Neuronal stem cell (in vitro differentiated cells): ENCODE measurements around the gene TRPM3.

Experiments used
- DNase-seq: peaks from one replicate; pipeline ENCODE4 v3.0.0-alpha.2; 2013; ENCODE audit warnings: low spot score
- H2AFZ ChIP-seq: one replicate; pipeline ENCODE4 v1.6.1; 2013; ENCODE audit warnings: mild to moderate bottlenecking, low read length, inconsistent platforms
- H2AK5ac ChIP-seq: 2 replicates; pipeline ENCODE4 v1.6.1; 2013; ENCODE audit warnings: low read depth, mild to moderate bottlenecking, inconsistent platforms, low read length, moderate library complexity, mixed read lengths
- H2BK120ac ChIP-seq: 2 replicates; pipeline ENCODE4 v1.6.1; 2013; ENCODE audit warnings: low read depth, mild to moderate bottlenecking, inconsistent platforms, low read length, moderate library complexity, mixed read lengths
- H2BK12ac ChIP-seq: one replicate; pipeline ENCODE4 v1.6.1; 2013; ENCODE audit warnings: low read length, inconsistent platforms
- H2BK15ac ChIP-seq: 2 replicates; pipeline ENCODE4 v1.6.1; 2013; ENCODE audit warnings: mild to moderate bottlenecking, low read length, inconsistent platforms, mixed read lengths
- H2BK5ac ChIP-seq: one replicate; pipeline ENCODE4 v1.6.1; 2013; ENCODE audit warnings: inconsistent platforms, mild to moderate bottlenecking, low read length, moderate library complexity
- H3K14ac ChIP-seq: one replicate; pipeline ENCODE4 v1.6.1; 2013; ENCODE audit warnings: low read length, inconsistent platforms
- H3K18ac ChIP-seq: 2 replicates; pipeline ENCODE4 v1.6.1; 2013; ENCODE audit warnings: low read length, inconsistent platforms
- H3K23ac ChIP-seq: 2 replicates; pipeline ENCODE4 v1.6.1; 2013; ENCODE audit warnings: low read depth, mild to moderate bottlenecking, mixed read lengths, low read length, inconsistent platforms; ENCODE audit not compliant: poor library complexity
- H3K27ac ChIP-seq: replicated peaks from 3 replicates; pipeline ENCODE4 v1.5.1; 2013; ENCODE audit warnings: low read length, inconsistent platforms
- H3K27me3 ChIP-seq, 3 experiments: 2 replicates each; pipeline ENCODE4 v1.6.1; 2013; ENCODE audit warnings: low read length in 3 of 3, mild to moderate bottlenecking in 2 of 3, inconsistent platforms in 1 of 3, low read depth in 1 of 3, mixed read lengths in 1 of 3, moderate library complexity in 1 of 3; ENCODE audit not compliant: control insufficient read depth in 3 of 3, insufficient read depth in 3 of 3
- H3K36me3 ChIP-seq, 2 donors: replicated peaks in 1 of 2; 2 replicates each; pipeline ENCODE4 v1.6.1; 2013; ENCODE audit warnings: low read length in 2 of 2; ENCODE audit not compliant: control insufficient read depth in 2 of 2, insufficient read depth in 2 of 2
- H3K4ac ChIP-seq: 2 replicates; pipeline ENCODE4 v1.6.1; 2013; ENCODE audit warnings: inconsistent platforms, mild to moderate bottlenecking, low read length, moderate library complexity
- H3K4me1 ChIP-seq, 2 donors: 1 replicate in 1 of 2; 2 replicates in 1 of 2; pipeline ENCODE4 v1.6.1; 2013; ENCODE audit warnings: low read length in 2 of 2, low read depth in 1 of 2; ENCODE audit not compliant: control insufficient read depth in 2 of 2, insufficient read depth in 1 of 2
- H3K4me2 ChIP-seq: one replicate; pipeline ENCODE4 v1.6.1; 2013; ENCODE audit warnings: mild to moderate bottlenecking, low read length, inconsistent platforms; ENCODE audit not compliant: insufficient read depth, poor library complexity, severe bottlenecking
- H3K4me3 ChIP-seq, 2 donors: 2 replicates each; pipeline ENCODE4 v1.5.1; 2013; ENCODE audit warnings: low read length in 2 of 2, mild to moderate bottlenecking in 2 of 2, inconsistent platforms in 1 of 2, moderate library complexity in 1 of 2
- H3K79me1 ChIP-seq: one replicate; pipeline ENCODE4 v1.6.1; 2013; ENCODE audit warnings: low read depth, mild to moderate bottlenecking, inconsistent platforms, low read length, moderate library complexity
- H3K9ac ChIP-seq: one replicate; pipeline ENCODE4 v1.6.1; 2013; ENCODE audit warnings: mild to moderate bottlenecking, low read depth, low read length, inconsistent platforms; ENCODE audit not compliant: poor library complexity
- H3K9me3 ChIP-seq, 2 donors: replicated peaks in 1 of 2; 2 replicates each; pipeline versions ENCODE3 to v1.6.1; 2013; ENCODE audit warnings: low read length in 2 of 2, mild to moderate bottlenecking in 2 of 2, inconsistent platforms in 1 of 2, low read depth in 1 of 2, mixed read lengths in 1 of 2, moderate library complexity in 1 of 2; ENCODE audit not compliant: control insufficient read depth in 2 of 2, insufficient read depth in 1 of 2
- H4K8ac ChIP-seq: one replicate; pipeline ENCODE4 v1.6.1; 2013; ENCODE audit warnings: low read depth, mild to moderate bottlenecking, inconsistent platforms, low read length, moderate library complexity
- H4K91ac ChIP-seq: one replicate; pipeline ENCODE4 v1.6.1; 2013; ENCODE audit warnings: low read length, low read depth, mild to moderate bottlenecking, inconsistent platforms; ENCODE audit not compliant: poor library complexity
- WGBS, 2 donors: extraction: QIAGEN DNeasy Blood & Tissue Kit; methylation state at CpG; one replicate each; pipeline ENCODE4 v1.1.7; 2013; ENCODE audit warnings: missing lambda C conversion rate in 2 of 2, mixed read lengths in 1 of 2; ENCODE audit not compliant: insufficient read length in 2 of 2, insufficient replicate concordance in 1 of 2; ENCODE audit errors: extremely low coverage in 2 of 2; 5-methylcytosine and 5-hydroxymethylcytosine counted together

TRPM3 gene

DNA sequence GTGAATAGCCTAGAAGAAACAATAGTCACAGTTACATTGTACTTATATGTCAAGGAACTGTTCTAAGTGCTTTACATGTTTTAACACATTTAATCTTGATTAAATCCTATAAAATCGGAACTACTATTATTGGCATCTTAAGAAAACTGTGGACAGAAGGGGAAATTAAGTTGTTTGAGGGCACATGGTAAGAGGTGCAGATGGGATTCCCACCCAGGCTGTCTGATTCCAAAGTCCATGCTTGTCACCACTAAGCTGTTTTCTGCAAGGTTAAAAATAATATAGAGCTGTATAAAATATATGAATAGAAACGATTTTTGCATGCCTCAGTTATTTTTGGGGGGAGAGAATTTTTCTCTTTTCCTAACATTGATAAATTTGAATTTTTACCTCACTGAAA is 512.4 kb downstream of the TRPM3 start:
- H3K27ac ChIP-seq, result no peak overlapping the region
- no peak overlapping the region for H2BK15ac ChIP-seq
- H3K36me3 ChIP-seq, result peaks cover 13 to 47% of the 10 kb centered on the region in 2 donors
- no peak overlapping the region for H2AFZ ChIP-seq
- no peak overlapping the region for H3K4me3 ChIP-seq
- no peak overlapping the region for H2BK120ac ChIP-seq
- no peak overlapping the region for H4K8ac ChIP-seq
- no peak overlapping the region for H3K4me2 ChIP-seq
- H3K4me1 ChIP-seq, result peaks cover 0 to 6% of the 10 kb centered on the region in 2 donors
- WGBS, 2 donors, result no CpG with 5 or more reads among the region's 2 CpGs
- no peak overlapping the region for H3K4ac ChIP-seq
- no peak overlapping the region for H3K9ac ChIP-seq
- no peak overlapping the region for H2AK5ac ChIP-seq
- no peaks in the 10 kb centered on the region for H3K9me3 ChIP-seq
- DNase-seq, result no peak
- no peak overlapping the region for H4K91ac ChIP-seq
- no peak overlapping the region for H2BK5ac ChIP-seq
- no peaks in the 10 kb centered on the region for H3K27me3 ChIP-seq
- no peak overlapping the region for H2BK12ac ChIP-seq
- no peak overlapping the region for H3K14ac ChIP-seq
- H3K79me1 ChIP-seq, result no peaks in the 10 kb centered on the region
- H3K18ac ChIP-seq, result no peak overlapping the region
- no peak overlapping the region for H3K23ac ChIP-seq

DNA sequence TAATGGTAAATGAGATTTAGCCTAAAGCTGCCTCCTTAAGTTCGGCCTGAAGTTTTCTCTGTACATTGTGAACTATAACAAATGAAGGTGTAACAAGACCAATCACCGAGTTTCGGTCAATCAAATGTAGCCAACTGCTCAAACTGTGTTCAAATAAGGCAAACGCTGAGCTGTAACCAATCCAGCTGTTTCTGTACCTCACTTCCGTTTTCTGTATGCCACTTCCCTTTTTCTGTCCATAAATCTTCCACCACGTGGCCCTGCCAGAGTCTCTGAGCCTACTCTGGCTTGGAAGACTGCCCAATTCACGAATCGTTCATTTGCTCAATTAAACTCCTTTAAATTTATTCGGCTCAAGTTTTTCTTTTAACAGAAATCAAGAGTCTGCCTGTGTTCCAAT is 513.5 kb downstream of the TRPM3 start:
- no peak overlapping the region for H2AK5ac ChIP-seq
- H3K14ac ChIP-seq, result no peak overlapping the region
- no peak overlapping the region for H3K9ac ChIP-seq
- no peak overlapping the region for H2BK5ac ChIP-seq
- H3K36me3 ChIP-seq, result peaks cover 5 to 40% of the 10 kb centered on the region in 2 donors
- H3K9me3 ChIP-seq, result no peaks in the 10 kb centered on the region
- no peaks in the 10 kb centered on the region for H3K79me1 ChIP-seq
- H2BK15ac ChIP-seq, result no peak overlapping the region
- no peak overlapping the region for H2BK12ac ChIP-seq
- H4K91ac ChIP-seq, result no peak overlapping the region
- no peak overlapping the region for H3K18ac ChIP-seq
- H3K4ac ChIP-seq, result no peak overlapping the region
- no peaks in the 10 kb centered on the region for H3K4me1 ChIP-seq
- no peak overlapping the region for H3K27ac ChIP-seq
- H3K27me3 ChIP-seq, result no peaks in the 10 kb centered on the region
- no peak overlapping the region for H2AFZ ChIP-seq
- no peak overlapping the region for H4K8ac ChIP-seq
- no peak for DNase-seq
- H3K4me3 ChIP-seq, result no peak overlapping the region
- H3K4me2 ChIP-seq, result no peak overlapping the region
- no peak overlapping the region for H2BK120ac ChIP-seq
- no peak overlapping the region for H3K23ac ChIP-seq
- WGBS, 2 donors, result no CpG with 5 or more reads among the region's 9 CpGs

DNA sequence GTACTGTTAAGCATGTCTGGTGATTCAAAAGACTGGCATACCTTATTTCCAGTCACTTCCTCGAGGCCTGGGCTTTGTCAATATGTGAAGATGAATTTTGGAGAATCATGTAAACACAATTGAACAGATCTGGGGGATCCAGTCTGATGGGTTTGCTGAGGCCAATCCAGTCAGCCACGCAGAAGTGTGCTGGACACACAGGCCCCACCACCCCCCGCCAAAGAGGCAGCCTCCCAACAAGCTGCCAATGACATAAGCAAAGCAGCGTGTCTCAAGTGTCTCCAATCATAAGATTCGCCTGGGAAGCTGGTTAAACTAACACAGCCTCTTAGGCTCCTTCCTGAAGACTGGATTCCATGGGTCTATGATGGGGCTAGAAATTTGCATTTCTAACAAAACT is 514.1 kb downstream of the TRPM3 start:
- no peak overlapping the region for H2AK5ac ChIP-seq
- no peaks in the 10 kb centered on the region for H3K79me1 ChIP-seq
- H3K27ac ChIP-seq, result no peak overlapping the region
- peaks cover 5 to 40% of the 10 kb centered on the region in 2 donors for H3K36me3 ChIP-seq
- H3K18ac ChIP-seq, result no peak overlapping the region
- no peak overlapping the region for H4K91ac ChIP-seq
- no peak overlapping the region for H2AFZ ChIP-seq
- no peaks in the 10 kb centered on the region for H3K4me1 ChIP-seq
- H3K4me3 ChIP-seq, result no peak overlapping the region
- H3K4ac ChIP-seq, result no peak overlapping the region
- no peak overlapping the region for H3K4me2 ChIP-seq
- no peaks in the 10 kb centered on the region for H3K9me3 ChIP-seq
- H3K23ac ChIP-seq, result no peak overlapping the region
- no CpG with 5 or more reads among the region's 5 CpGs for WGBS, 2 donors
- no peak overlapping the region for H2BK15ac ChIP-seq
- H3K27me3 ChIP-seq, result no peaks in the 10 kb centered on the region
- no peak overlapping the region for H2BK5ac ChIP-seq
- H3K9ac ChIP-seq, result no peak overlapping the region
- H4K8ac ChIP-seq, result no peak overlapping the region
- no peak for DNase-seq
- no peak overlapping the region for H2BK120ac ChIP-seq
- no peak overlapping the region for H2BK12ac ChIP-seq
- H3K14ac ChIP-seq, result no peak overlapping the region

DNA sequence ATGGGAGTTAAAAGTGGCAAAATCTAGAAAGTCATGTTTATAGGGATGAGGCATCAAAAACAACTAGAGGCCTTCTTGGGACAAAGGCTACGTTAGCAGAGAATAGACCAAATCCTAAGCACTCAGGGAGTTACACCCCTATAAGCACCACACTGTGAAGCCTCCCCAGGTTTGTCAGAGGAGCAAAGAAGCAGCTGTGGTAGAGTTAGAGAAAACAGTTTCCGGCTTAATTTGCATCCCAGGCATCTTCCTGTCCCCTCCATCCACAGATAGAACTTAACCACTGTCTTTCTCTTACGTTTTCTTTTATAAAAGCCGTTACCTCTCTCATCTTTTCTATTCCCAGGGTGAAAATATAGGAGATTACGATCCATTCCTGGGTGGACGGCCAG is 518.4 kb downstream of the TRPM3 start:
- H4K8ac ChIP-seq, result no peak overlapping the region
- H3K9me3 ChIP-seq, result no peaks in the 10 kb centered on the region
- no peaks in the 10 kb centered on the region for H3K27me3 ChIP-seq
- no peak overlapping the region for H3K23ac ChIP-seq
- no peaks in the 10 kb centered on the region for H3K79me1 ChIP-seq
- no peak overlapping the region for H3K4me2 ChIP-seq
- H3K4me1 ChIP-seq, result peaks cover 0 to 3% of the 10 kb centered on the region in 2 donors
- no peak overlapping the region for H3K9ac ChIP-seq
- H2BK12ac ChIP-seq, result no peak overlapping the region
- no CpG with 5 or more reads among the region's 6 CpGs for WGBS, 2 donors
- H3K4me3 ChIP-seq, result no peak overlapping the region
- H3K27ac ChIP-seq, result no peak overlapping the region
- no peak overlapping the region for H4K91ac ChIP-seq
- no peak overlapping the region for H2BK15ac ChIP-seq
- DNase-seq, result no peak
- peaks cover 6 to 22% of the 10 kb centered on the region in 2 donors for H3K36me3 ChIP-seq
- H3K4ac ChIP-seq, result no peak overlapping the region
- no peak overlapping the region for H2AK5ac ChIP-seq
- H2AFZ ChIP-seq, result no peak overlapping the region
- H2BK120ac ChIP-seq, result no peak overlapping the region
- H3K18ac ChIP-seq, result no peak overlapping the region
- no peak overlapping the region for H3K14ac ChIP-seq
- H2BK5ac ChIP-seq, result no peak overlapping the region
